Activated CD8-positive, alpha-beta memory T cell treated with anti-CD3 and anti-CD28 coated beads, Interleukin-2, amount 50 U/mL, for 48 hours (primary cell): ENCODE results near the gene DACT1.

Source experiments
- DNase-seq: peaks from one replicate; pipeline ENCODE4 v3.0.0-alpha.2; 2020

The DACT1 gene

GRCh38 chr14:58667900-58668299 is 30.1 kb downstream of the DACT1 start:
- DNase-seq, result no peak

DNA sequence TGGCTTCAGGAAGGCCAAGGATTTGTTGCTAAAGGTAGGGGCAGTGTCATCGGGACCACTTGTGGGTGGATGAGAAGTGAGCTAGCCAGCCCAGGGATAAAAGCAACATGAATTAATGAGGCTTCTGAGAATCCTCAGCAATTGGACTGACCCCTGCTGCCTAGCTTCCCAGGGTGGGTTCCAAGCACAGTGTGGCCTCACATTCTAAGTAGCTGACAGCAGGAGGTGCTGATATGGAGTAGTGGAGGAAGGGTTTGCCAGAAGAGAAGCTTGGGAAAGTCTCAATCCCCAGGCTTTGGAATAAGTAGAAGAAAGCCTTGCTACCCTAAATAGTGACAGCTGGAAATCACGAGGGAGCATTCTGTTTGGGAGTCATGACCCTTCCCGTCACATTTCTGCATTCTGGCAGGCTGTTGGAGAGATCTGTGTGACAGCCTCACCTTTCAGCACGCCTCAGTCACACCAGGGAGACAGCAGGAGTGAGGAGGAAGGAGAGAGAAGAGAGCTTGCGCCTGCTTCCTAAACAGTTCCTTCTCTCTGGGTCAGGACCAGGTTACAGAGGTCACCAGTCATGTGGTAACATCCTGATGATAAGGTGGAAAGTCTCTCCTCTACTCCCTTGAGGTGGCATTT is 31.2 kb downstream of the DACT1 start:
- DNase-seq, result no peak

GRCh38 chr14:58669556-58670200 is 31.9 kb downstream of the DACT1 start:
- no peak for DNase-seq

DNA sequence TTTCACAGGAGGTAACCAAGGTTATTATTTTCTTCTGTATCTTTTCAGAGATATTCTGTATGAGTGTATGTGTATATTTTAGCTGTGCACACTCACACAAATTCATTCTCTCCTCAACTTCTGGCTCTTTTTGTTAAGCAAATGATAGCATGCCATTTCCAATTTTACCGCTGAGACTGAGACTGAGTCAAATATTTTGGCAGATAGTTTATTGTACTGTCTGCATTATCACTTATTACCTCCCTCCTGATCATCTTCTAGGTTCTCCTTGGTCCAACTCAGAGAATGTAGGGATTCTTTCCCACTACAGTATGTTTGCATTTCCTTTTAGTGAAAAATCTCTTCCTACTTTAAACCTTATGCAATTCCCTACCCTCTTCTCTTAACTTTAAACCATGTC is 33.3 kb downstream of the DACT1 start:
- no peak for DNase-seq

DNA sequence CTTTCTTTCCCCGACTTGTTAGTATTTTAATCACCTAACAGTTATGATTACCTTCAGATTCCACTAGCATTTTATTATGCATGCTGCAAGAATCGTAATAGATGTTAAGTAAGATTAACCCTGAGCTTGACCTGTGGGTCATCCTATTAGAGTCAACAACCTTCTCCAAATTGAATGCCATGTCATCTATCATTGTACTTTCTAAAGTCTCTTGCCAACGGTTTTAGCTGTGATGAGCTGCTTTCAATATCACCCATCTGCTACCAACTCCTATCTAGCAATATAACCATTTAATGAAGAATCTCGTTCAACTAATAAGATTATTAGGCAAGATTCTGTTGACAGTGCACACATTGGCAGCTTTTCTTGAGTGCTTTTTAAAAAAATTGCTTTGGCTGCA is 33.7 kb downstream of the DACT1 start:
- no peak for DNase-seq

DNA sequence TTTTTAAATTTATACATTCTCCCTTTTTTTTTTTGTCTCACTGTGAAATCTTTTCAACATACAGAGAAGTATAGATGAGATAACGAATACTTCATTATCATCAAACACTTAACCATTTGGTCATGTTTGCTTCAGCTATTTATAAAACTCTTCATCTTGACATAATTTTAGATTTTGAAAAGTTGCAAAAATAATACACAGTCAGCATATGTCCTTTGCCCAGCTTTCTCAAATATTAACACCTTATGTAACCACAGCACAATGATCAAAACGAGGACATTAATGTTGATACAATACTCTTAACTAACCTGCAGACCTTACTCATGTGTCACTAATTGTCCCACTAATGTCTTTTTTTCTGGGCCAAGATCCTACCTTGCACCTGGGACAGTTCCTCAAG is 36.0 kb downstream of the DACT1 start:
- DNase-seq, result no peak

DNA sequence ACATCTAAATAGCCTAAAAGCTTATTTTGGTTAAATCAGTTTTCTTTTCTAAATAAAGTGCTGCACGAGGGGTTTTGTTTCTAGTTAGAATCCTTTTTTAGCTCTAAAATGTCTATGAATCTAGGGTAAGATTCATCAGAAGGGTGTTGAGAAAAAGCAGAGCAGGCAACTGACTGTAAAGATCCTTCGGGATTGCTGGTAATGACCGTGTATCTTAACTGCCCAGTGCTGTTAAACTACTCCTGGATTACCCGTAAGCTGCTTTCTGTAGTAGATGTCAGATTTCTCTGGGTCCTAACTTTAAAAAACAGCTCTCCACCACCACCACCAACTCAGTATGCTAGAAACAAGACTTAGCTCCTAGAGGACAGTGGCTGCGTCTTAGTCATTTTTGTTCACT is 39.2 kb downstream of the DACT1 start:
- DNase-seq, result no peak

DNA sequence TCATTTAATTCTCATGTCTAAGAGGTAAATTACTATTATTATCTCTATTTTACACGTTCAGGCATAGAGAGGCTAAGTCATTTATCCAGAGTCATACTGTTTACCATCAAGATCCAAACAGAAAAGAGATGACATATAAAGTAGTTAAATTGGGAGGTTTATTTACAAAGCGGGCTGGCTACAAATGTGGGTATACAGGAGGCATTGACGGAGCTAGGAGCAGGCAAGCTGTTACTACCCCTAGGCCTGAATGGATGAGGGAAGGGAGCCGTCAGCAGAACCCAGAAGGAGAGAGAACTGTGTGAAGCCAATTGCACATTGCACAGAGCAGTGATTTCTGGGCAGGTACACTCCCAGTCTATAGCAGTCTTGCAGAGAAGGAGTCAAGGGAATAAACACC is 39.8 kb downstream of the DACT1 start:
- no peak for DNase-seq

DNA sequence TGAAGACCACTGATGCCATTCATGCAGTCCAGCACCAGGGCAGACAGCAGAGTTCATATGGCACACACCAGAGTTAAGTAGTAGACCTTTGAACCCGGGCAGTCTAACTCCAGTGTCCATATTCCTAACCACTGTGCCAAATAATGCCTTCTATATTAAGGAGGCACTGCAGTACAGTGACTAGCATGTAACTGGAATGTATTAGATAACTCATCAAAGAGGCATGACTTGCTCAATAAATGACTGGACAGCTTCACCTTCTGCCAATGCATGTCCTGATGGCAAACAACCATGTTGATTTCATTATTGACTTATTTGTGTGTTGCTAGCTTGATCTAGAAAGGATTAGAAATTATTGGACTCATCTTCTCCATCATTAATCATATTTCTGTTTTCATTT is 40.2 kb downstream of the DACT1 start:
- DNase-seq, result no peak

- DNase-seq, result no peak
These were observed 42.9 kb downstream of the DACT1 start for GRCh38 chr14:58680698-58681097.

GRCh38 chr14:58687232-58687795 is 49.6 kb downstream of the DACT1 start:
- no peak for DNase-seq

GRCh38 chr14:58690801-58691516 is 53.2 kb downstream of the DACT1 start:
- no peak for DNase-seq

- no peak for DNase-seq
These were observed 55.3 kb downstream of the DACT1 start for GRCh38 chr14:58693048-58693447.

GRCh38 chr14:58695514-58695913 is 57.8 kb downstream of the DACT1 start:
- DNase-seq, result no peak

- no peak for DNase-seq
These were observed 59.6 kb downstream of the DACT1 start for GRCh38 chr14:58697266-58697929.
